AG04450 (cell line): ENCODE data around the gene TMEM245. TPM values are rescaled to one million over a fixed set of nuclear protein-coding genes. Genes with fewer than 3 reads are reported as not detected.

ENCODE experiments used
- CTCF ChIA-PET: fragments of 300-600, 350-600 bp; formaldehyde crosslinking; extraction: SDS; loops from one replicate; lab custom pipeline; 2022; ENCODE audit warnings: antibody characterized with exemption, inconsistent platforms; lab: Charles Lee
- POLR2A ChIA-PET: fragments of 350-600 bp; formaldehyde crosslinking; extraction: SDS; loops from one replicate; lab custom pipeline; 2021; ENCODE audit warnings: antibody characterized with exemption, inconsistent platforms; lab: Yijun Ruan, JAX
- DNase-seq: peaks from one replicate; pipeline ENCODE4 v3.0.0-alpha.2; 2011; ENCODE audit warnings: low read depth, low spot score
- H3K27ac ChIP-seq: one replicate; pipeline ENCODE4 v1.5.1; 2012; ENCODE audit warnings: low read depth, low read length, control low read depth
- H3K27me3 ChIP-seq: one replicate; pipeline ENCODE4 v1.6.0; 2012; ENCODE audit warnings: low read length; ENCODE audit not compliant: control insufficient read depth, insufficient read depth
- H3K4me3 ChIP-seq: 2 replicates; pipeline ENCODE4 v1.5.1; 2011; ENCODE audit warnings: mild to moderate bottlenecking, low read depth, low read length, control low read depth
- H3K9me3 ChIP-seq: 2 replicates; pipeline ENCODE4 v1.5.1; 2012; ENCODE audit warnings: low read length; ENCODE audit not compliant: control insufficient read depth, insufficient read depth
- polyA plus RNA-seq: library from polyadenylated mRNA; depleted of rRNA; stranded (reverse); fragments of >200 nt; gene quantifications from 2 replicates; pipeline ENCODE4 v1.2.3, GENCODE V29; 2011
- TF ChIP-seq, protein P1 (sequence below): IDR thresholded peaks from 2 replicates; pipeline ENCODE4 v1.5.1; 2011; ENCODE audit warnings: low read depth, low read length, control low read depth, inconsistent platforms

The TMEM245 gene
- polyA plus RNA-seq, 1 experiment = 42.0 TPM

DNA sequence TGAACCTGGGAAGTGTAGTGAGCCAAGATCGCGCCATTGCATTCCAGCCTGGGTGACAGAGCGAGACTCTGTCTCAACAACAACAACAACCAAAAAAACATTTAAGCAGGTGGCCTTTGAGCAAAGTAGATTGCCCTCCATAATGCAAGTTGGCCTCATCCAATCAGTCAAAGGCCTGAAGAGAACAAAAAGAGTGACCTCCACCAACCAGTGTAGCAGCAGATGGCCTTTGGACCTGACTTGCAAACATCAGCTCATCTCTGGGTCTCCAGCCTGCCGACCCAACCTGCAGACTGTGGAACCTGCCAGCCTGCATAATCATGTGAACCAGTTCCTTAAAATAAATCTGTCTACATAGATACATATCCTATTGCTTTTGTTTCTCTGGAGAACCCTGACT is 39.8 kb upstream of the TMEM245 start:
- TF ChIP-seq, protein P1, sequence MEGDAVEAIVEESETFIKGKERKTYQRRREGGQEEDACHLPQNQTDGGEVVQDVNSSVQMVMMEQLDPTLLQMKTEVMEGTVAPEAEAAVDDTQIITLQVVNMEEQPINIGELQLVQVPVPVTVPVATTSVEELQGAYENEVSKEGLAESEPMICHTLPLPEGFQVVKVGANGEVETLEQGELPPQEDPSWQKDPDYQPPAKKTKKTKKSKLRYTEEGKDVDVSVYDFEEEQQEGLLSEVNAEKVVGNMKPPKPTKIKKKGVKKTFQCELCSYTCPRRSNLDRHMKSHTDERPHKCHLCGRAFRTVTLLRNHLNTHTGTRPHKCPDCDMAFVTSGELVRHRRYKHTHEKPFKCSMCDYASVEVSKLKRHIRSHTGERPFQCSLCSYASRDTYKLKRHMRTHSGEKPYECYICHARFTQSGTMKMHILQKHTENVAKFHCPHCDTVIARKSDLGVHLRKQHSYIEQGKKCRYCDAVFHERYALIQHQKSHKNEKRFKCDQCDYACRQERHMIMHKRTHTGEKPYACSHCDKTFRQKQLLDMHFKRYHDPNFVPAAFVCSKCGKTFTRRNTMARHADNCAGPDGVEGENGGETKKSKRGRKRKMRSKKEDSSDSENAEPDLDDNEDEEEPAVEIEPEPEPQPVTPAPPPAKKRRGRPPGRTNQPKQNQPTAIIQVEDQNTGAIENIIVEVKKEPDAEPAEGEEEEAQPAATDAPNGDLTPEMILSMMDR = no peak
- Histone ChIP-seq H3K4me3 (no peak overlapping the region), H3K27me3 (peaks cover 14% of the 10 kb centered on the region), H3K27ac (no peak overlapping the region), H3K9me3 (no peaks in the 10 kb centered on the region)
- CTCF ChIA-PET = no interaction called here
- DNase-seq = no peak
- POLR2A ChIA-PET = no interaction called here

DNA sequence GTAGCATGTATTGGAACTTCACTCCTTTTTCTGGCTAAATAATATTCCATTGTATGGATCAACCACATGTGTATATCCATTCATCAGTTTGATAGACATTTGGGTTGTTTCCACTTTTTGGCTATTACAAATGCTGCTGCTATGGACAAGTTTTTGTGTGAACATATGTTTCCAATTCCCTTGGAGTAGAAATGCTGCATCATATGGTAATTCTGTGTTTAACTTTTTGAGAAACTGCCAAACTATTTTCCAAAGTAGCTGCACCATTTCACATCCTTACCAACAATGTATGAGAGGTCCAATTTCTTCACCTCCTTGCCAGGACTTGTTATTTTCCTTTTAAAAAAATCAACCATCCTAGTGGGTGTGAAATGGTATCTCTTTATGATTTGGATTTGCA is 38.9 kb upstream of the TMEM245 start:
- CTCF ChIA-PET = no interaction called here
- POLR2A ChIA-PET = no interaction called here
- no peak for DNase-seq
- no peak overlapping the region for H3K4me3 ChIP-seq
- no peaks in the 10 kb centered on the region for H3K9me3 ChIP-seq
- TF ChIP-seq, protein P1 = no peak
- peaks cover 8% of the 10 kb centered on the region for H3K27me3 ChIP-seq
- no peak overlapping the region for H3K27ac ChIP-seq

DNA sequence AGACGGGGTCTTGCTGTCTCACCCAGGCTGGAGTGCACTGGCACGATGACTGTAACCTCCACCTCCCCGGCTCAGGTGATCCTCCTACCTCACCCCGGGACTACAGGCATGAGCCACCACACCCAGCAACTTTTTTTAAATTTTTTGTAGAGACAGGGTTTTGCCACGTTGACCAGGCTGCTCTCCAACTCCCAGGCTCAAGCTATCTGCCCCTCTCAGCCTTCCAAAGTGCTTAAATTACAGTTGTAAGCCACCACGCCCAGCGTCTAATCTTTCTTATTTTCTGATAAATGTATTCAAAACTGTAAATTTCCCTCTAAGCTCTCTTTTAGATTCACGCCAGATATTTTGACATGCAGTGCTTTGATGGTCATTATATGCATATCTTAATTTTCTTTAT is 37.0 kb upstream of the TMEM245 start:
- no peak overlapping the region for H3K27ac ChIP-seq
- POLR2A ChIA-PET = no interaction called here
- CTCF ChIA-PET = no interaction called here
- no peak for DNase-seq
- H3K4me3 ChIP-seq = no peak overlapping the region
- TF ChIP-seq, protein P1 = no peak
- no peaks in the 10 kb centered on the region for H3K27me3 ChIP-seq
- peaks cover 4% of the 10 kb centered on the region; the same call in 1 of the 2 replicates for H3K9me3 ChIP-seq

DNA sequence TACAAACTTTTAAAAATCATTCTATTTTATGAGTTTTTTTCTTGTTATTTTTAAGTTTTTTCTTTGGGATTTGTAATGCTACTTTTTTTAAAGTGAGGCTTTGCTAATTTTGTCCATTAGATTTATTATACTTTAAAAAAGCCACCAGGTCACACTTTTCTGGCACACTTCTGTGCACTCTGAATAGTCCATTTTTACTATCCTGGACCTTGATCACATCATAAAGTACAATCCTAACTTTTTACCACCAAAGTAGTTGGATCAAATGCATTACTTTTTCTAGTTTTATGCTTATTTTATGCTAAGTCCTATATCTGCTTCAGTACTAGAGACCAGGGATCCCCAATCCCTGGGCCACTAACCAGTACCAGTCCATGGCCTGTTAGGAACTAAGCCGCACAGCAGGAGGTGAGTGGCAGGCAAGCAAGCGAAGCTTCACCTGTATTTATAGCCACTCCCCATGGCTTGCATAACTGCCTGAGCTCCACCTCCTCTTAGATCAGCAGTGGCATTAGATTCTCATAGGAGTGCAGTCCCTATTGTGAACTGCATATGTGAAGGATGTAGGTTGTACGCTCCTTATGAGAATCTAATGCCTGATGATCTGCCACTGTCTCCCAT is 31.3 kb upstream of the TMEM245 start:
- no peak for DNase-seq
- TF ChIP-seq, protein P1 = no peak
- CTCF ChIA-PET = interaction anchor here (0.9 kb wide), 1 partner anchor 32 kb away, joined by 3 read pairs; no protein-coding TSS in a partner anchor

DNA sequence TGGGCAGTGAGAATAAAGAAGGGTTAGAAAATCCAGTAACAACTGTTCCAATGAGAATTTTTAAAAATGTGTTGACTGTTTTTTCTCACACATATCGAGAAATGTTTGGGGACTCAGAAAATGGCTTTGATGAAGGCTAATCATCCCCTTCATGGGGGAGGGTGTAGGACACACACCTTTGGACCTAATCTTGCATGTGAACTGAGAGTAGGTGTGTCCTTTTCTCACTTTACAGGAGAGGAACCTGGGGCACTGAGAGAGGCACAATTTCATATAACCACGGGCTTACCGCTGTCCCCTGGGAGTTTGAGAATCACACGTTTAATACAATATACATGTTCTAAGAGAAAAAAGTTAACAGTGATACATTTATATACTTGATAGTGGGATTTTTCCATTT is 30.0 kb upstream of the TMEM245 start:
- H3K9me3 ChIP-seq = peaks cover 4% of the 10 kb centered on the region; the same call in 1 of the 2 replicates
- H3K27me3 ChIP-seq = no peaks in the 10 kb centered on the region
- POLR2A ChIA-PET = no interaction called here
- CTCF ChIA-PET = no interaction called here
- no peak for DNase-seq
- H3K4me3 ChIP-seq = no peak overlapping the region
- TF ChIP-seq, protein P1 = no peak
- H3K27ac ChIP-seq = no peak overlapping the region

More for the DNA sequence above, 31.3 kb upstream of the TMEM245 start:
- Histone ChIP-seq H3K4me3 (no peak overlapping the region), H3K9me3 (peaks cover 4% of the 10 kb centered on the region; the same call in 1 of the 2 replicates), H3K27me3 (no peaks in the 10 kb centered on the region), H3K27ac (no peak overlapping the region)
- POLR2A ChIA-PET = no interaction called here
